NOMO-1 treated with DMSO at 0.1 percent for 48 hours (cell line): ENCODE data around the gene NGEF.

Experiments
- DNase-seq: peaks from one replicate; lab custom pipeline; 2025; ENCODE audit not compliant: unreplicated experiment; lab: John Stamatoyannopoulos, UW

NGEF gene

DNA sequence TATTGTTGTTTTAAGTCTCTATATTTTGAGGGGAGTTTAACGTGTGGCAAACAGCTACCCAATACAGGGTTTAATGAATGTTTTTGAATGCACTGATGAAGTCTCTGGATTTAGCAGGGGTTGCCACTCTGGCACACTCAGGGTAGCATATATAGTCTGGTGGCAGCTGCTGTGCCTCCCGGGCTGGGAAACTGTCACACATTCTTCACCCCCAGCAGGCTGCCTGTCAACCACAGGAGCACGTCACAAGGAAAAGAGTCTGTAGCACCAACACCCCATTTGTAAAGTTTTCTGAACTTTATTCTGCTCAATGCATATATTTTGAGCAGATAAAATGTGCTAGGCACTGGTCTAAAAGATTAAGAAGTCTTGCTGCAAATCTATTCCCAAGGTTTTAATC lies 39.3 kb downstream of the NGEF start:
- DNase-seq, result no peak

DNA sequence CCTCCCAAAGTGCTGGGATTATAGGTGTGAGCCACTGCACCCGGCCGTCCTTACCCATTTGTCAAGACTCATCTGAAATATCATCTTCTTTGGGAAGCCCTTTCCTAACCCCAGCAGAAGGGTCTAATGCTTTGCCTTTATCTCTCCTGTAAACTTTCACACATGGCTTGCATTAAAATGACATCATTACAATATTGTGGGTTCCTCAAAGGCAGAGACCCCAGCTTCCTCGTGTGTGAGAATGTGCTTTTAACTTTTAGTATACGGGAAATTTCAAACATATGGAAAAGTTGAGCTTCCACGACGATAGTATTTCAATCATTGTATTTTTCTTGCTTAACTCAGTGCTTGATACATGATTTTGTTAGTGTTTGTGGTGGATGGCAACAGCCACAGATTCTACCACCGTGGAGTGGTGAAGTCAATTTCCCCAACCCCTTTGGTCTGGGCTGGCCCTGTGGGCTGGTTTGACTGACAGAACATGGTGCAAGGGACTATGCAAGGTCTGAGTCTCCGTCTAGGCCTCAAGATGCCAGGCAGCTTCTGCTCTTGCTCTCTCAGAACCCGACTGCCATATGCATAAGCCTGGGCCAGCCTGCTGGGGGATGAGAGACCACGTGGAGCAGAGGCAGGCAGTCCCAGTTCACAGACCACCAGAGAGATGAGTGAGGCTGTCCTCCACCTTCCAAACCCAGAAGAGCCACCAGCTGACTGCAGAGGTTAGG lies 39.9 kb downstream of the NGEF start:
- no peak for DNase-seq

- no peak for DNase-seq
These were observed 41.3 kb downstream of the NGEF start for GRCh38 chr2:232971744-232972143.

- no peak for DNase-seq
These were observed 43.0 kb downstream of the NGEF start for GRCh38 chr2:232970051-232970450.

DNA sequence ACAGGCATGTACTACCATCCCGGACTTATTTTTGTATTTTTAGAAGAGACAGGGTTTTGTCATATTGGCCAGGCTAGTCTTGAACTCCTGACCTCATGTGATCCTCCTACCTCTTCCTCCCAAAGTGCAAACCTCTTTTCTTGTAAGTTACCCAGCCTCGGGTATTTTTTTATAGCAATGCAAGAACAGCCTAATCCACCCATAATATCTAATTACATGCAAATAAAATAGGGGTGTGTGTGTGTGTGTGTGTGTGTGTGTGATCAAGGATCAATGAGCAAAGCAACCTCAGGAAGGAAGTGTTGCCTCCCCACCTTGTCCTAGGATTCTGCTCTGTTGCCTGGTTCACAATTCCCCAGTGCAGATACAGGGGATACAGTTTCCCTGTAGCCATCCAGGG lies 45.6 kb downstream of the NGEF start:
- no peak for DNase-seq

DNA sequence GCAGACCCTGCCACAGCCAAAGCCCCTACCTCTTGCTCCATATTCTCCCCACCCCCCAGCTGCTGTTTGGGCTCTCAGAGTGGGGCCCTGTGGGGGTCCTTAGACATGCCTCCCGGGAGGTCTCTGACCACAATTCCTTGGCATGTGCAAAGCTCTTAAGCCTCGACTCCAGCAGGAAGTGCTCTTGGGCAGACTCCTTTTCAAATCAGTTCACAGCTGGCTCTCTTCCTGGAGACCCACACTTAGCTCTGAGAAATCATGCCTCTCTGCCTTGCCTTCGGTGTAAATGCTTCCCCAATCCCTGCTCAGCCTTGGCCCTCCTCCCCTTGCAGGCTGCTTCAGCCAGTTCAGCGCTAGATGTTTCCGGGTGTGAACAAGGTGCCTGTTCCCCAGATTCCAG lies 46.9 kb downstream of the NGEF start:
- no peak for DNase-seq

- DNase-seq, result no peak
These were observed 49.1 kb downstream of the NGEF start for GRCh38 chr2:232963913-232964312.

- DNase-seq, result no peak
These were observed 52.2 kb downstream of the NGEF start for GRCh38 chr2:232960862-232961261.

DNA sequence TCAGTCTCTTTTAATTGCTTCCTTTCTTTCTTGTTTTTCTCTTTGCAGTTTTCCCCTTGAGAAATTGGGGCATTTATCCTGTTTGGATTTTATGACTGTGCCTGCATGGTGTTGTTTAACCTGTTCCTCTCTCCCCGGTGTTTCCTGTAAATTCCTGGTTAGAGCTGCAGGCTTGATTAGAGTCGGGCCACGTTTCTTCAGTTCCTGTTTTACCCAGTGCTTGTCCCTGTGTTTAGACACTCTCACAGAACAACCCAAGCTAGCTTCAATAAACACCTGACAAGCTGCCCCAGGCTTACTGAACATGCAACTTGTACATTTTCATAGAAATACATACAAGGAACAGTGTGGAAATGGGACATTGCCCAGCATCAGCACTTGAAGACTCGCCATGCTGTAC lies 53.9 kb downstream of the NGEF start:
- DNase-seq, result no peak

- no peak for DNase-seq
These were observed 55.4 kb downstream of the NGEF start for GRCh38 chr2:232957657-232958090.

- DNase-seq, result peak; percentile 95
These were observed 57.2 kb downstream of the NGEF start for GRCh38 chr2:232955856-232956255.

DNA sequence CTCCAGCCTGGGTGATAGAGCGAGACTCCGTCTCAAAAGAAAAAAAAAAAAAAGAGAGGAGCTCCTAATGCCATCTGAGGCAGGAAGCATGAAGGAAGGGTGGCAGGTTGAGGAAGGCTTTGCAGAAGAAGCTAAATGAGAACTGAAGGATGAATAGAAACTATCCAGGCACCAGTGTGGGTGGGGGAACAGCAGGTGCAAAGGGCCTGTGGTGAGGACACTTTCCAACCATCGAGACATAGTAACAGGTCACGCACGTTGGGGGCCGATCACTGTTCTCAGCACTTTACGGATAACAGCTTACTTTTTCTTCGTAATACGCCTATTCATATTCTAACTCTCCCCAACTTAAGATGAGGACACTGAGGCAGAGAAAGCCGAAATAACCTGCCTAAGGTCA lies 58.4 kb downstream of the NGEF start:
- DNase-seq, result no peak

GRCh38 chr2:232951891-232952290 lies 61.2 kb downstream of the NGEF start:
- no peak for DNase-seq

DNA sequence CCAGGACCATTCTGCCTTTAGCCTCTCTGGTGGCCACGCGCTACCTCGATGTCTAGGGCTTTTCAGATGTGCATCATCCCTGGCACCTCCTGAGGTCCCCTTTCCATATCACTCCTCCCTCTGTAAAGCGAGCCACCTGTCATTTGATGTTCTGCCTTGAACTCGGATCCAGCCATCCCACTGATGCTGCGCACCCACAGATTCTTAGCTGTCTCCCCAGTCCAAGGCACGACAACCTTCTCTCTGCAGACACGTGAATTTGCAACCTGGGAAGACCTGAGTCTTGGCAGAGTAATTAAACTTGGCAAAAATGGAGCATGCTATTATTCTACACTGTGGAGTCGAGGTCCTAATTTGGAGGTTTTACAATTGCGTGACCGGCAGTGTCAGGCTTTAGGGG lies 61.9 kb downstream of the NGEF start:
- no peak for DNase-seq

- no peak for DNase-seq
These were observed 62.3 kb downstream of the NGEF start for GRCh38 chr2:232950751-232951150.

GRCh38 chr2:232949016-232949415 lies 64.0 kb downstream of the NGEF start:
- DNase-seq, result no peak

- peak; percentile 52 for DNase-seq
These were observed 70.2 kb downstream of the NGEF start for GRCh38 chr2:232942831-232943230.

DNA sequence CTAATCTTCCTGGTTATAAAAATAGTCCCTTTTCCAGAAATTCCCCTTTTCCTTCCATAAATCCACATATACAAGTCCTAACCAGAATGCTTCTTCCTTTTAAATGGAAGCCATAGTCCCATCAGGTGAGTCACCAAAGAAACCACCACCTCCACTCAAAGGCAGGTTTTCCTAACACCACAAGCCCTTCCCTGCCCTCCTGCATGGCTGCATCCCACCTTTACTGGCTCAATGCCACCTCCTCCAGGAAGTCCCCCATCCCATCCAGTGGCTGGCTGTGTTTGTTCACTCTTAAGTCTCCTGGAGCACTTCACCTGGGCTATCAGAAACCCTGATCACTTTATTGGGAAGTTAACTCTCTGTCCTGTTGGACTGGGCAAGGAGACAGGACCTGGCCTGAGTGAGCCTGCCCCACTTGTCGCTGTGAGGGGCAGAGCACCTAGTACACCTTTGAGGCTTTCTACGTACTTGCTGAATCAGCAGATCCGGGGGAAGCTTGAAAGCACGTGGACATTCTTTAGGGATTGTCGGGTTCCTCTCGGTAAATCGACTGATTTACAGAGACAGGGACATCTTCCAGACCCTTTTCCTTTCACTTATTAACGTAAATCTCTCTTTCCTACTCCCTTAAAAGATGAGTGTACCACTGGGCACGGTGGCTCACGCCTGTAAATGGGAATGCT lies 71.0 kb downstream of the NGEF start:
- no peak for DNase-seq

DNA sequence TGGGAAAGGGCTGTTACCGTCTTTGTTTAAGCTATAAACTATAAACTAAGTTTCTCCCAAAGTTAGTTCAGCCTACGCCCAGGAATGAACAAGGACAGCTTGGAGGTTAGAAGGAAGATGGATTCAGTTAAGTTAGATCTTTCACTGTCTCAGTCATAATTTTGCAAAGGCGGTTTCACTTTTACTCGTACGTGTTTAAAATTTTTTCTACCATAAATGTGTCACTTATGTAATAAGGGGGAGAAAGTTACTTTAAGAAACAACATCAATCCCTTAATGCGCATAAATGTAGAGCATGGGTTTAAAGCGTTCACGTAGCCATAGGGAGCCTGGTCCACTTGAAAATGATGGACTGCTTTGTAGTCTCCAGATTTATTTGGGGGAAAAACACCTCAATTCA lies 71.7 kb downstream of the NGEF start:
- no peak for DNase-seq

- no peak for DNase-seq
These were observed 72.3 kb downstream of the NGEF start for GRCh38 chr2:232940724-232941123.

DNA sequence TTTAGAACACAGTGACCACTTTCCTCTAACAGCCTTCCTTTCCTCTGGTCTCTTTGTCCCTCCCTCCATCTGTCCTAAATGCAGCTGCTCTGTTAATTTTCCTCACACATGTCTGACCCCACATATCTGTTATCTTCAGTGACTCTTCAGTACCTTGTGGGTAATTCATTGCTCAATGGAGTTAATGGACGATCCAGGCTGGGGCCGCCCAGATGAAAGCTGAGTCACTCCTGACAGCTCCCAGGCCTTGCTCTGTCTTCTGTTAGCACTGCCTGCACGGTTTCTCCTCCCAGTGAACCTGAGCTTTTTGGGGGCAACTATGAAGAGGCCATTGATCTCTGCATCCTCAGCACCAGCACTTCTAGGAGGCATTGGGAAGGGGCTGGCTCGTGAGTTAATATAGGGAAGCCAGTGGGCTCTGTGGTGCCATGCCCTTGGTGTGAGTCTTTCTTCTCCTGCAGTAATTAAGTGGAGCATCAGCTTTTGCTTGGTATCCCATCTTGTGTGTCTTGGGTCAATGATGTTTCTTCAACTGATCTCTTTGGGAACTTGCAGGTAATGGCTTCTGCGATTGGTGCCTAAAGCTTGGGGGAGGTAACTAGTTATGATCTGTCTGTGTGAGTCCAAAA lies 75.7 kb downstream of the NGEF start:
- DNase-seq, result peak; percentile 85

DNA sequence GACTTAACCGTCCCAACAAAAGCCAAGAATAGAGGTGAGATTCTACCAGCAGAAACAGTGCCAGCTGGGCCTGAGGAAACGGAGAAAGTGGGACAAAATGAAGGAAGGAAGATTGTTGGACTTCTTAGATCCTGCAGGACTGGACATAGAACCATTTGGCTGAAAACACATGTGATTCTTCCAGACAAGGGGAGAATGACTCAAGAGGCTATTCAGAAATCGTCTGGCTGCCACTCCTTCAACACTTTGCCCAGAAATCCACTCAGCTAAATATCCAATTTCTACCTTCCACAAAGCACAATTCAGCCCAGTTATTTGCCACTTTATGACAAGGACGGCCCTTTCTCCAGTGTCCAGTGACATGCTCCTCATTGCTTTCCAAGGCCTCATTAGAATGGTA lies 81.4 kb downstream of the NGEF start:
- no peak for DNase-seq
